22Rv1 (cell line): Measurements from ENCODE around the gene CYTH1.

Experiments used
- CTCF ChIP-seq: fragments of 450-650 bp; IDR thresholded peaks from 2 replicates; pipeline ENCODE4 v1.5.1; 2017; ENCODE audit warnings: mild to moderate bottlenecking
- ZFX ChIP-seq: fragments of 450-650 bp; IDR thresholded peaks from 2 replicates; pipeline ENCODE4 v1.6.1; 2017; ENCODE audit warnings: antibody characterized with exemption, borderline replicate concordance

GRCh38 chr17:78716292-78716691, 65.8 kb downstream of the CYTH1 start:
- no peak for TF ChIP-seq CTCF
- TF ChIP-seq ZFX: no peak
